Heart left ventricle (tissue), 16 donors: ENCODE results near the gene RPL12. TPM values are rescaled to one million over a fixed set of nuclear protein-coding genes. Genes with fewer than 3 reads are reported as not detected.
A peak's percentile ranks its signal among the peaks of the same experiment; 100 is the strongest.

Experiments
- ATAC-seq, 4 donors: fragments of 200-7000 bp; cut with Tn5 transposase; one replicate each; pipeline ENCODE4 v1.9.1; 2020 to 2022; ENCODE audit warnings: moderate library complexity in 4 of 4, mild to moderate bottlenecking in 3 of 4, moderate number of reproducible peaks in 1 of 4
- DNase-seq, 5 donors: peaks; one replicate each; pipeline ENCODE4 v3.0.0-alpha.2; 2020
- H3K27ac ChIP-seq, 12 donors: fragments of 200-600 bp; sonication (generic) in 4 of 12; one replicate each; pipeline versions ENCODE4 v1.5.0 to v1.8.0; 2016 to 2022; ENCODE audit warnings: mild to moderate bottlenecking in 2 of 12
- H3K27me3 ChIP-seq, 9 donors: fragments of 200-600 bp; sonication (generic) in 2 of 9; one replicate each; pipeline versions ENCODE4 v1.5.1 to v1.8.0; 2016 to 2022; ENCODE audit warnings: mild to moderate bottlenecking in 3 of 9
- H3K36me3 ChIP-seq, 9 donors: fragments of 200-600 bp; sonication (generic) in 2 of 9; one replicate each; pipeline versions ENCODE4 v1.5.0 to v1.8.0; 2018 to 2022; ENCODE audit warnings: mild to moderate bottlenecking in 2 of 9
- H3K4me1 ChIP-seq, 12 donors: fragments of 200-600 bp; sonication (generic) in 4 of 12; one replicate each; pipeline versions ENCODE4 v1.5.0 to v1.8.0; 2016 to 2022; ENCODE audit warnings: mild to moderate bottlenecking in 3 of 12
- H3K4me3 ChIP-seq, 12 donors: fragments of 200-600 bp; sonication (generic) in 4 of 12; one replicate each; pipeline versions ENCODE4 v1.5.0 to v1.8.0; 2017 to 2022; ENCODE audit warnings: mild to moderate bottlenecking in 9 of 12, moderate library complexity in 4 of 12
- H3K9me3 ChIP-seq, 12 donors: fragments of 200-600 bp; sonication (generic) in 4 of 12; one replicate each; pipeline versions ENCODE4 v1.5.0 to v1.8.0; 2016 to 2022; ENCODE audit warnings: mild to moderate bottlenecking in 1 of 12
- CTCF ChIP-seq, 12 donors: fragments of 200-600 bp; sonication (generic) in 4 of 12; IDR thresholded peaks; one replicate each; pipeline versions ENCODE4 v1.5.0 to v1.8.0; 2018 to 2022; ENCODE audit warnings: antibody characterized with exemption in 12 of 12, mild to moderate bottlenecking in 5 of 12
- POLR2A ChIP-seq, 2 donors: fragments of 450-650 bp; IDR thresholded peaks; one replicate each; pipeline ENCODE4 v1.6.1; 2017; ENCODE audit warnings: antibody characterized with exemption in 2 of 2, mild to moderate bottlenecking in 2 of 2, moderate library complexity in 2 of 2
- WGBS, 4 donors: extraction: QIAGEN DNeasy Blood & Tissue Kit in 2 of 4; methylation state at CpG; one replicate each; pipeline versions ENCODE4 v1.1.5 to v1.1.7; 2013 to 2018; 5-methylcytosine and 5-hydroxymethylcytosine counted together
- intact Hi-C, 10 donors: fragments of 100-400 bp; cut with DNase I; formaldehyde crosslinking; loops; one replicate each; pipeline versions ENCODE4 v1.11.1 to v1.14.2; 2022
- polyA plus RNA-seq, 2 donors: library from polyadenylated mRNA; stranded (reverse); fragments of 200-250 nt; gene quantifications; one replicate each; pipeline ENCODE4 v1.2.3, GENCODE V29; 2013
- total RNA-seq, 9 donors: library from RNA; depleted of rRNA in 2 of 9; stranded (reverse); fragments of >200 nt in 2 of 9; fragmentation: NEBNext Ultra II Directional in 3 of 9; extraction: Animal tissue kit (Norgen Biotek cat#: 25700) in 3 of 9; gene quantifications; one replicate each; pipeline versions ENCODE4 v1.1.0 to v1.2.4, GENCODE V29; 2016 to 2023
- donor health status: ischemic (EF 13 %, LVEDD 7.1; RV severe dilation, severe dysfunction).
- donor health status: healthy with polysubstance abuse.
- donor health status: DM: no; HTN: yes; CAD: no.
- donor health status: DM: no; HTN: no; CAD: no.
- donor health status: ischemic (EF 25% LVEDD 6.9; RV normal size, moderate dysfunction).
- donor health status: ischemic (EF 25% LVEDD 5.7; RV mildly dilated, moderate dysfunction).
- donor health status: healthy.
- donor health status: DM: yes; HTN: yes; CAD: no.
- donor health status: ischemic (EF 35%, LVEDD 5.7; RV mildly dilated, moderate dysfunction).
- donor health status: nonischemic (EF 11% LVEDD 7.7; RV severe dilation, severe dysfunction).
- donor health status: DM: yes; HTN: yes; CAD: no.
- donor health status: PGD.
- donor health status: ischemic (EF 29% LVEDD 5.4; RV normal size, mild dysfunction).
- donor health status: nonischemic (EF 23%, LVEDD 6.1; RV moderate dilation, normal function).

Gene RPL12
- total and polyA plus RNA-seq, 11 donors, result 408 to 1,523 (median 665) TPM

- no peaks in the 10 kb centered on the region for H3K27me3 ChIP-seq
- intact Hi-C loops, result loop anchor here in 1 of 10 donors (10.0 kb wide), 1 partner anchor 402 kb away; no protein-coding TSS in a partner anchor
- no peak overlapping the region for H3K4me3 ChIP-seq
- peaks cover 7 to 98% (median 94%) of the 10 kb centered on the region in 9 donors for H3K36me3 ChIP-seq
- no peaks in the 10 kb centered on the region for H3K9me3 ChIP-seq
- 96 to 99% (median 97%) methylated on average over 9 of the region's 9 CpGs for WGBS, 4 donors
- no peak for DNase-seq
- no peak overlapping the region for H3K27ac ChIP-seq
- no peak for ATAC-seq
- TF ChIP-seq CTCF (IDR thresholded peaks at IDR 0.05) (no peak), POLR2A (IDR thresholded peaks at IDR 0.05) (no peak)
- no peaks in the 10 kb centered on the region for H3K4me1 ChIP-seq
Measured at GRCh38 chr9:127482662-127483061, 31.5 kb upstream of the RPL12 start.

GRCh38 chr9:127479507-127480081 lies 28.4 kb upstream of the RPL12 start:
- H3K27ac ChIP-seq, result no peak overlapping the region
- H3K4me3 ChIP-seq, result no peak overlapping the region
- peaks cover 5 to 100% (median 90%) of the 10 kb centered on the region in 9 donors for H3K36me3 ChIP-seq
- 76 to 91% (median 84%) methylated on average over 12 to 17 of the region's 17 CpGs for WGBS, 4 donors
- intact Hi-C loops, result loop anchor here in 1 of 10 donors (10.0 kb wide), 1 partner anchor 405 kb away; no protein-coding TSS in a partner anchor
- no peaks in the 10 kb centered on the region for H3K27me3 ChIP-seq
- no peak for ATAC-seq
- no peak for DNase-seq
- TF ChIP-seq CTCF (IDR thresholded peaks at IDR 0.05) (no peak), POLR2A (IDR thresholded peaks at IDR 0.05) (no peak)
- no peaks in the 10 kb centered on the region for H3K4me1 ChIP-seq
- no peaks in the 10 kb centered on the region for H3K9me3 ChIP-seq

- H3K4me1 ChIP-seq, result peaks cover 0 to 12% (median 0%) of the 10 kb centered on the region in 12 donors
- ATAC-seq, result no peak
- no peaks in the 10 kb centered on the region for H3K9me3 ChIP-seq
- no peak overlapping the region for H3K4me3 ChIP-seq
- peaks cover under 1 to 88% (median 79%) of the 10 kb centered on the region in 9 donors for H3K36me3 ChIP-seq
- intact Hi-C loops, result no loop called here
- WGBS, 4 donors, result 85 to 92% (median 91%) methylated on average over 5 of the region's 5 CpGs
- H3K27me3 ChIP-seq, result no peaks in the 10 kb centered on the region
- no peak for DNase-seq
- H3K27ac ChIP-seq, result peak overlapping the region in 1 of 12 donors; percentile 57
- no peak for TF ChIP-seq POLR2A (IDR thresholded peaks at IDR 0.05)
- no peak for TF ChIP-seq CTCF (IDR thresholded peaks at IDR 0.05)
Measured at GRCh38 chr9:127474592-127474991, 23.4 kb upstream of the RPL12 start.

GRCh38 chr9:127473932-127474331 lies 22.7 kb upstream of the RPL12 start:
- no peak overlapping the region for H3K4me3 ChIP-seq
- peaks cover 0 to 12% (median 0%) of the 10 kb centered on the region in 12 donors for H3K4me1 ChIP-seq
- ATAC-seq (peak; percentile 57 to 76 (median 71)), DNase-seq (no peak)
- peak overlapping the region in 3 of 12 donors; percentile 52 to 61 (median 57) for H3K27ac ChIP-seq
- intact Hi-C loops, result no loop called here
- TF ChIP-seq POLR2A (IDR thresholded peaks at IDR 0.05) (no peak), CTCF (IDR thresholded peaks at IDR 0.05) (no peak)
- 80 to 94% (median 85%) methylated on average over 4 of the region's 4 CpGs for whole genome bisulfite sequencing, 4 donors
- no peaks in the 10 kb centered on the region for H3K9me3 ChIP-seq
- H3K36me3 ChIP-seq, result peaks cover 0 to 88% (median 79%) of the 10 kb centered on the region in 9 donors
- H3K27me3 ChIP-seq, result no peaks in the 10 kb centered on the region
